Ovary (tissue), 9 donors: ENCODE data around the gene SYPL1. TPM values are rescaled to one million over a fixed set of nuclear protein-coding genes. Genes with fewer than 3 reads are reported as not detected.

Experiments used
- DNase-seq, 5 donors: peaks; one replicate each; pipeline ENCODE4 v3.0.0-alpha.2; 2019 to 2020
- H3K27ac ChIP-seq, 2 donors: fragments of 200-600 bp; one replicate each; pipeline versions ENCODE4 v1.5.1 to v1.8.0; 2019 to 2022
- H3K27me3 ChIP-seq: fragments of 200-600 bp; one replicate; pipeline ENCODE4 v1.8.0; 2022
- H3K36me3 ChIP-seq: fragments of 200-600 bp; sonication (generic); one replicate; pipeline ENCODE4 v1.5.1; 2019
- H3K4me1 ChIP-seq: one replicate; pipeline ENCODE4 v1.8.1; 2013; ENCODE audit warnings: mild to moderate bottlenecking, moderate library complexity; ENCODE audit not compliant: insufficient read depth
- H3K4me3 ChIP-seq: fragments of 200-600 bp; sonication (generic); one replicate; pipeline ENCODE4 v1.5.1; 2017
- H3K9me3 ChIP-seq, 2 donors: fragments of 200-600 bp in 1 of 2; sonication (generic) in 1 of 2; one replicate each; pipeline versions ENCODE4 v1.5.1 to v1.8.1; 2013 to 2019; ENCODE audit warnings: mild to moderate bottlenecking in 1 of 2, moderate library complexity in 1 of 2
- EP300 ChIP-seq: sonication (generic); formaldehyde crosslinking; IDR thresholded peaks from one replicate; pipeline ENCODE4 v1.6.1; 2017; ENCODE audit warnings: antibody characterized with exemption
- POLR2A ChIP-seq: fragments of 450-650 bp; IDR thresholded peaks from one replicate; pipeline ENCODE4 v1.6.1; 2017; ENCODE audit warnings: antibody characterized with exemption, mild to moderate bottlenecking, moderate library complexity
- WGBS, 3 donors: extraction: QIAGEN DNeasy Blood & Tissue Kit in 1 of 3; methylation state at CpG; one replicate each; pipeline versions ENCODE4 v1.1.5 to v1.1.7; 2013 to 2017; 5-methylcytosine and 5-hydroxymethylcytosine counted together
- intact Hi-C, 4 donors: fragments of 100-400 bp; cut with DNase I; formaldehyde crosslinking; loops; one replicate each; pipeline versions ENCODE4 v1.11.0 to v1.15.1; 2022 to 2023
- polyA plus RNA-seq, 2 donors: library from polyadenylated mRNA; stranded (reverse); fragments of 200-250 nt in 1 of 2; fragments of 350-450 nt in 1 of 2; fragmentation: Illumina TruSeq in 1 of 2; extraction: RNeasy Lipid Tissue Mini Kit (QIAGEN cat#74804) in 1 of 2; gene quantifications; one replicate each; pipeline ENCODE4 v1.2.3, GENCODE V29; 2013 to 2014
- total RNA-seq, 7 donors: library from RNA; depleted of rRNA in 2 of 7; stranded (reverse); fragments of >200 nt in 2 of 7; fragmentation: NEBNext Ultra II Directional in 3 of 7; extraction: Animal tissue kit (Norgen Biotek cat#: 25700) in 3 of 7; gene quantifications; one replicate each; pipeline versions ENCODE4 v1.1.0 to v1.2.4, GENCODE V29; 2016 to 2023
- TF ChIP-seq, protein P1 (sequence below), 3 donors: fragments of 450-650 bp in 2 of 3; fragments of 200-600 bp in 1 of 3; IDR thresholded peaks; one replicate each; pipeline versions ENCODE4 v1.5.1 to v1.8.0; 2016 to 2022; ENCODE audit warnings: antibody characterized with exemption in 3 of 3, mild to moderate bottlenecking in 1 of 3
- donor health status: DM: no; HTN: no; CAD: no; lungs with moderate emphysema.
- donor health status: DM: no; HTN: no; CAD: no.
- donor health status: Bipolar disorder and iron deficiency.
- donor health status: DM: yes; HTN: yes; CAD: no.
- donor health status: DM: no; HTN: no; CAD: no.
- donor health status: DM: yes; HTN: yes; CAD: no.

The SYPL1 gene
- total and polyA plus RNA-seq, 9 donors: 71.5 to 127 (median 83.5) TPM

DNA sequence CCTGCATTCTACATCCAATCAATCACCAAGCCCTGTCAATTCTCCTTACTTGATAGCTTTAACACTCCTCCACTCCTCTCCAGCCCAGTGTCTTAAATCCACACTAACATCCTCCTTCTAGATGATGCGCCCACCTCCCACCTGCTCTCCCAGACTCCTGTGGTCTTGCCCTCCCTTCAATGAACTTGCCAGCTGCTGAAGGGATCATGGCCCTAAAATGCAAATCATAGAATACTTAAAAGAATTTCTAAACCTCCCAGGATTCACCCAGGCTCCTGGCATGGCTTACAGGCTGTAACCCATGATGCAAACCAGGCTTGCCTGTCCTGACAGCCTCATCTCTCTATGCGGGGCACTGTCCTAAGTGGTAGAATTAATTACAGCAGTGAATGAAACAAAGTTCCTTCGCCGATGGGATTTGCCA lies 43.6 kb downstream of the SYPL1 start:
- Histone ChIP-seq H3K4me3 (no peak overlapping the region), H3K36me3 (no peaks in the 10 kb centered on the region), H3K27me3 (no peaks in the 10 kb centered on the region), H3K27ac (no peak overlapping the region), H3K9me3 (no peaks in the 10 kb centered on the region), H3K4me1 (peaks cover 15% of the 10 kb centered on the region)
- intact Hi-C loops: loop anchor here in 1 of 4 donors (5.0 kb wide), 1 partner anchor 39 kb away; no protein-coding TSS in a partner anchor
- DNase-seq: no peak
- no peak for TF ChIP-seq EP300
- no peak for TF ChIP-seq POLR2A
- TF ChIP-seq, protein P1, sequence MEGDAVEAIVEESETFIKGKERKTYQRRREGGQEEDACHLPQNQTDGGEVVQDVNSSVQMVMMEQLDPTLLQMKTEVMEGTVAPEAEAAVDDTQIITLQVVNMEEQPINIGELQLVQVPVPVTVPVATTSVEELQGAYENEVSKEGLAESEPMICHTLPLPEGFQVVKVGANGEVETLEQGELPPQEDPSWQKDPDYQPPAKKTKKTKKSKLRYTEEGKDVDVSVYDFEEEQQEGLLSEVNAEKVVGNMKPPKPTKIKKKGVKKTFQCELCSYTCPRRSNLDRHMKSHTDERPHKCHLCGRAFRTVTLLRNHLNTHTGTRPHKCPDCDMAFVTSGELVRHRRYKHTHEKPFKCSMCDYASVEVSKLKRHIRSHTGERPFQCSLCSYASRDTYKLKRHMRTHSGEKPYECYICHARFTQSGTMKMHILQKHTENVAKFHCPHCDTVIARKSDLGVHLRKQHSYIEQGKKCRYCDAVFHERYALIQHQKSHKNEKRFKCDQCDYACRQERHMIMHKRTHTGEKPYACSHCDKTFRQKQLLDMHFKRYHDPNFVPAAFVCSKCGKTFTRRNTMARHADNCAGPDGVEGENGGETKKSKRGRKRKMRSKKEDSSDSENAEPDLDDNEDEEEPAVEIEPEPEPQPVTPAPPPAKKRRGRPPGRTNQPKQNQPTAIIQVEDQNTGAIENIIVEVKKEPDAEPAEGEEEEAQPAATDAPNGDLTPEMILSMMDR (IDR thresholded peaks at IDR 0.05): no peak
- 76 to 83% (median 76%) methylated on average over 4 of the region's 4 CpGs for whole genome bisulfite sequencing, 3 donors

DNA sequence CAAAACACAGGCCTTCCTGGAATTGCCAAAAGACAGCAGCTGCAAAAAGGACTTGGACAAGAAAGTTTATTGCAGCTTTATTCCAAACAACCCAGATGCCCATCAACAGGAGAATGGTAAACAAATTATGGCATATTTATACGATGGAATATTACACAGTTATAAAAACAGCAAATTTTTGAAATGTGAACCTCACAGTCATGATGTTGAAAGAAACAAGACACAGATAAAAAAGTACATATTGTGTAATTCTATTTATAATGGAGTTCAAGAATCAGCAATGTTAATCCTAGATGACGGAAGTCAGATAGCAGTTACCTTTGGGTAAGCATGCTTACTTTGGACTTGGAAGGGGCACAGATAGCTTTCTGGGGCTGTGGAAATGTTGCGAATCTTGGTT lies 44.4 kb downstream of the SYPL1 start:
- TF ChIP-seq EP300: no peak
- no peak for TF ChIP-seq POLR2A
- TF ChIP-seq, protein P1 (IDR thresholded peaks at IDR 0.05): no peak
- Histone ChIP-seq H3K27ac (no peak overlapping the region), H3K4me3 (no peak overlapping the region), H3K27me3 (no peaks in the 10 kb centered on the region), H3K36me3 (no peaks in the 10 kb centered on the region), H3K9me3 (no peaks in the 10 kb centered on the region), H3K4me1 (peaks cover 15% of the 10 kb centered on the region)
- intact Hi-C loops: loop anchor here in 1 of 4 donors (5.0 kb wide), 1 partner anchor 40 kb away; no protein-coding TSS in a partner anchor
- WGBS, 3 donors: 85 to 99% (median 90%) methylated on average over 3 of the region's 3 CpGs
- no peak for DNase-seq

DNA sequence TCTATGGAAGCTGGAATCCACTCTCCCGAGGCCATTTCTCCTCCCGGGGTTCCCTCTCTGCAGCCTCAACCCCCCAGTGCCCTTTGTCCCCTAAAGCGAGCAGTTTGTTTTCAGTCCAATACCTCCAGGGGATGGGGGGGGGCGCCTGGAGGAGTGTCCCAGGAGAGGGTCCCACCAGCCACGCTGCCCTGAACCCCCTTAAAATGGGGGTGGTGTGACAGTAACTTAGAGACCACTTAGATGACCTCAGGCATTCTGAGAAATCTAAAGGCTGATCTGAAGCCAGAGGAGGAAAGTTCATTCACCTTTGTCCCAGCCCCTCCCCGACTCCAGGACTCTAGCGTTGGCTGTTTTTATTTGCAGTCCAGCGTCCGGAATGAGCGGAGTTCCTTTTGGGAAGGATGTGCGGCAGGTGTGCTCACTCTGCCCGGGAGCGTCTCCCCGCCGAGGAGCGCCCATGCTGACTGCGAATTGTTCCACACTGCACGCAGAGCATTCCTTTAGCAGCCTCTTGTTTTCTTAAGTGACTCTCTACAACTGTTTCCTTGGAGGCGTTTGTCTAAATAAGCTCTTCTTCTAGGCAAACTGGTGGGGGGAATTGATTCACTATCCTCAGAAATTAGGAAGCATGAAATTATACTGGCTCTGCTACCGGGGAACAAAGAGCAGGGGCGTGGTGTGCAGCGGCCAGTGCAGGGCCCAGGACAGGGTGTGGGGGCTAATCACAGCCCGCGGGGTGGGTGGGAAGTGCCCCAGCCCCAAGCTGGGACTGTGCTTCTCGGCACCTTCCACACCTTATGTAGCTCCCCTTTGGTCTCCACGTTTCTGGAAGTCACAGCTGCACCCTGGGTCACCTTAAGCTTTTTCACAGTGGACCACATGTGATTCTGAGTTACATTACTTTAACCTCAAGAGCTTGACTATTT lies 46.3 kb downstream of the SYPL1 start:
- 16 to 23% (median 19%) methylated on average over 26 of the region's 26 CpGs for WGBS, 3 donors
- H3K36me3 ChIP-seq: no peaks in the 10 kb centered on the region
- TF ChIP-seq EP300: no peak
- no peak for TF ChIP-seq POLR2A
- TF ChIP-seq, protein P1 (IDR thresholded peaks at IDR 0.05): no peak
- H3K9me3 ChIP-seq: no peaks in the 10 kb centered on the region
- peak overlapping the region in 1 of 2 donors; percentile 58 for H3K27ac ChIP-seq
- intact Hi-C loops: loop anchor here in 1 of 4 donors (5.0 kb wide), 1 partner anchor 41 kb away; no protein-coding TSS in a partner anchor
- DNase-seq: no peak
- H3K4me3 ChIP-seq: peak overlapping the region; percentile 7
- H3K27me3 ChIP-seq: no peaks in the 10 kb centered on the region
- peaks cover 15% of the 10 kb centered on the region for H3K4me1 ChIP-seq

DNA sequence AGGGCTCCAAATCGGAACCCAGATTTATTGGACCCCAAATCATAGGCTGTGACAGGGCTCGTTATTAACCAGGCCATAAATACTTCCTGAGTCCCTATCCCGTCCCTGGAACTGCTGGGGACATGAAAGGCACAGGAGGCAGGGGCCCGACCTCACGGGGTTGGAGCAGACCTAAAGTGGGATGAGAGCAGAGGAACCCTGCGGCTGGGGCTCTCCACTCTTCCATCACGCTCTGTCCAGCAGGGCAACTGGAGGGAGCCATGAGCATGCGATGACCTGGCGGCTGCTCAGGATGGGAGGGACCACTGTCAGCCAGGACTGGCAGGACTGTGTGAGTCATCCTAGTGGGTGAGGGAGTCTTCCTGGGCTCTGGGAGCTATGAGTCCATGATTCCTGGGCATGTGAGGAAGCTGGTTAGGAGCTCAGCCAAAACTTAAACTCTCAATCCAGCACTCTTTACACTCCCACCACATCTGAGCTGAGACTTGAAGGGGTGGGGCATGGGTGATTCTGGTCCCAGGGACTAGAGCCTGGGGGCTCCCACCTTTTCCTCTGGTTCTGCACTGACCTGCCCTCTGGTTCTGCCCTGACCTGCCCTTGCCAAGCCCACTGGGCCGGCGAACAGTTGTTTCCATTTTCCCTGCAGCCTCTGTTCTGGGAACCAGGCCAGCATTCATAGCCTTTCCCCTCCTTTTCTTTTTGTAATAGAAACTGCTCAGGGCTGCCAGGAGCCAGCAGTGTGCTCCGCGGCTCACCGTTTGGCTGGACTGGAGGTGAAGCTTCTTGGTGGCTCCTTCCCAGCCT lies 47.1 kb downstream of the SYPL1 start:
- TF ChIP-seq EP300 (no peak), POLR2A (no peak)
- TF ChIP-seq, protein P1 (IDR thresholded peaks at IDR 0.05): no peak
- peaks cover 15% of the 10 kb centered on the region for H3K4me1 ChIP-seq
- no peaks in the 10 kb centered on the region for H3K36me3 ChIP-seq
- H3K27ac ChIP-seq: peak overlapping the region in 1 of 2 donors; percentile 58
- DNase-seq: peak; percentile 84 to 90 (median 86)
- WGBS, 3 donors: 17 to 23% (median 23%) methylated on average over 14 of the region's 14 CpGs
- no peaks in the 10 kb centered on the region for H3K27me3 ChIP-seq
- H3K9me3 ChIP-seq: no peaks in the 10 kb centered on the region
- intact Hi-C loops: loop anchor here in 1 of 4 donors (5.0 kb wide), 1 partner anchor 42 kb away; no protein-coding TSS in a partner anchor
- H3K4me3 ChIP-seq: peak overlapping the region; percentile 7
